Stimulated activated CD8-positive, alpha-beta memory T cell treated with anti-CD3 and anti-CD28 coated beads, Interleukin-4, amount 100 ng/mL, for 4 hours (primary cell): ENCODE results near the gene TMEM72.

Experiments
- DNase-seq, 2 donors: peaks; one replicate each; pipeline ENCODE4 v3.0.0-alpha.2; 2020; ENCODE audit warnings: low read depth in 2 of 2, low spot score in 1 of 2

The TMEM72 gene

GRCh38 chr10:44933451-44934321 lies 22.5 kb downstream of the TMEM72 start:
- no peak for DNase-seq

- no peak for DNase-seq
Observed at GRCh38 chr10:44934416-44935200, 23.5 kb downstream of the TMEM72 start.

GRCh38 chr10:44935201-44935965 lies 24.2 kb downstream of the TMEM72 start:
- DNase-seq, result no peak

- DNase-seq, result no peak
Observed at GRCh38 chr10:44935966-44936295, 24.8 kb downstream of the TMEM72 start.

- no peak for DNase-seq
Observed at GRCh38 chr10:44936314-44936975, 25.3 kb downstream of the TMEM72 start.

GRCh38 chr10:44937196-44938005 lies 26.3 kb downstream of the TMEM72 start:
- no peak for DNase-seq

GRCh38 chr10:44938956-44939355 lies 27.8 kb downstream of the TMEM72 start:
- no peak for DNase-seq

- no peak for DNase-seq
Observed at GRCh38 chr10:44939691-44940401, 28.7 kb downstream of the TMEM72 start.

GRCh38 chr10:44944354-44944753 lies 33.2 kb downstream of the TMEM72 start:
- DNase-seq, result no peak

- no peak for DNase-seq
Observed at GRCh38 chr10:44946205-44946604, 35.1 kb downstream of the TMEM72 start.

GRCh38 chr10:44947371-44948152 lies 36.4 kb downstream of the TMEM72 start:
- DNase-seq, result no peak

- no peak for DNase-seq
Observed at GRCh38 chr10:44948642-44949041, 37.5 kb downstream of the TMEM72 start.

- no peak for DNase-seq
Observed at GRCh38 chr10:44949127-44949802, 38.1 kb downstream of the TMEM72 start.

GRCh38 chr10:44949915-44950314 lies 38.8 kb downstream of the TMEM72 start:
- no peak for DNase-seq

GRCh38 chr10:44950326-44951225 lies 39.4 kb downstream of the TMEM72 start:
- no peak for DNase-seq

- no peak for DNase-seq
Observed at GRCh38 chr10:44951576-44952226, 40.6 kb downstream of the TMEM72 start.

- DNase-seq, result no peak
Observed at GRCh38 chr10:44952779-44953231, 41.7 kb downstream of the TMEM72 start.
